Fibroblast of lung (primary cell): ENCODE data around the gene CRYL1. TPM values are rescaled to one million over a fixed set of nuclear protein-coding genes. Genes with fewer than 3 reads are reported as not detected.

ENCODE experiments used
- DNase-seq, 2 donors: peaks; one replicate each; pipeline versions ENCODE4 v3.0.0 to v3.0.0-alpha.2; 2010; ENCODE audit warnings: low read depth in 2 of 2
- H2AFZ ChIP-seq: 2 replicates; pipeline ENCODE4 v1.5.1; 2012; ENCODE audit warnings: low read length, control low read depth, inconsistent platforms
- H3K27ac ChIP-seq: 2 replicates; pipeline ENCODE4 v1.5.1; 2011; ENCODE audit warnings: low read length, control low read depth; ENCODE audit not compliant: insufficient read depth
- H3K27me3 ChIP-seq: 2 replicates; pipeline ENCODE4 v1.5.1; 2011; ENCODE audit warnings: mild to moderate bottlenecking, low read length; ENCODE audit not compliant: control insufficient read depth, insufficient read depth
- H3K36me3 ChIP-seq: 2 replicates; pipeline ENCODE4 v1.5.1; 2011; ENCODE audit warnings: low read length; ENCODE audit not compliant: control insufficient read depth, insufficient read depth
- H3K4me1 ChIP-seq: 2 replicates; pipeline ENCODE4 v1.5.1; 2011; ENCODE audit warnings: low read length; ENCODE audit not compliant: control insufficient read depth, insufficient read depth; ENCODE audit errors: extremely low read depth
- H3K4me2 ChIP-seq: 2 replicates; pipeline ENCODE4 v1.5.1; 2011; ENCODE audit warnings: low read length, control low read depth; ENCODE audit not compliant: insufficient read depth; ENCODE audit errors: extremely low read depth
- H3K4me3 ChIP-seq, 4 experiments: fragments of 200-600 bp in 1 of 4; sonication (generic) in 1 of 4; replicated peaks in 1 of 4; 2 replicates each; pipeline ENCODE4 v1.5.1; 2011 to 2016; ENCODE audit warnings: low read length in 4 of 4, low read depth in 3 of 4, mild to moderate bottlenecking in 3 of 4, control low read depth in 2 of 4, inconsistent platforms in 1 of 4, mixed read lengths in 1 of 4; ENCODE audit not compliant: insufficient read depth in 1 of 4; ENCODE audit errors: control extremely low read depth in 1 of 4
- H3K79me2 ChIP-seq: 2 replicates; pipeline ENCODE4 v1.5.1; 2012; ENCODE audit warnings: mild to moderate bottlenecking, low read length, inconsistent platforms; ENCODE audit not compliant: control insufficient read depth, insufficient read depth
- H3K9ac ChIP-seq: 2 replicates; pipeline ENCODE4 v1.5.1; 2011; ENCODE audit warnings: mild to moderate bottlenecking, low read length, control low read depth; ENCODE audit not compliant: insufficient read depth
- H3K9me3 ChIP-seq: 2 replicates; pipeline ENCODE4 v1.5.1; 2012; ENCODE audit warnings: low read depth, low read length; ENCODE audit not compliant: control insufficient read depth, insufficient read depth
- H4K20me1 ChIP-seq: 2 replicates; pipeline ENCODE4 v1.5.1; 2011; ENCODE audit warnings: low read length; ENCODE audit not compliant: control insufficient read depth, insufficient read depth; ENCODE audit errors: extremely low read depth
- EZH2 ChIP-seq: IDR thresholded peaks from 2 replicates; pipeline ENCODE4 v1.5.1; 2012; ENCODE audit warnings: low read length, control low read depth, mild to moderate bottlenecking; ENCODE audit errors: missing control alignments
- polyA plus RNA-seq, 2 donors: library from polyadenylated mRNA; depleted of rRNA in 1 of 2; stranded (reverse) in 1 of 2; unstranded in 1 of 2; fragments of >200 nt; gene quantifications; 2 replicates each; pipeline ENCODE4 v1.2.1, GENCODE V29; 2011 to 2012; ENCODE audit warnings: missing spikeins in 1 of 2
- total RNA-seq: library from RNA; depleted of rRNA; stranded (reverse); fragments of >200 nt; gene quantifications from 2 replicates; pipeline ENCODE4 v1.2.1, GENCODE V29; 2014
- TF ChIP-seq, protein P1 (sequence below), 2 donors: IDR thresholded peaks in 1 of 2; conservative IDR thresholded peaks in 1 of 2; 1 replicate in 1 of 2; 2 replicates in 1 of 2; pipeline ENCODE4 v1.5.1; 2011 to 2012; ENCODE audit warnings: low read length in 2 of 2, control low read depth in 1 of 2, inconsistent platforms in 1 of 2, low read depth in 1 of 2, mild to moderate bottlenecking in 1 of 2

CRYL1 gene
- total and polyA plus RNA-seq, 2 donors (not counting 1 experiment from before 2014, with no cell fraction given): 18.3 to 20.1 TPM

DNA sequence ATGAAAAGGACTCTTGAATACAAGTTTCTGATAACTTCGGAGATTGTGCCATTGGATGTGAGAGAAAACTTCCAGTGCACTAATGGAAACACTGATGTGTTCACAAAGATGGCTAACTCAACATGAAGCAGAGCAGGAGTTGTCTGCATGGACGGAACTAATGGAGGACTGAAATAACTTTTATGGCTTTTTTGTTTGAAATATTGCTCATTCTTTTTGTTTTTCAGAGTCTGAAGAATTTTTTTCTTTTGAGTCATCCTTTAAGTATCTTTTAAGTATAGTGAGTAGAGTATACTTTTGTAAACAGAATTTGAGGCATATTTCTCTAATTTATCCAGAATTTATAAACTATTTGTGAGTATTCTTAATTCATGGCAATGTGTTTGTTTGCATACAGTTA is 25.7 kb downstream of the CRYL1 start:
- Histone ChIP-seq H2AFZ (no peak overlapping the region), H3K36me3 (no peaks in the 10 kb centered on the region), H3K4me1 (no peaks in the 10 kb centered on the region), H3K4me3 (no peak overlapping the region), H3K27me3 (no peaks in the 10 kb centered on the region), H3K9me3 (no peaks in the 10 kb centered on the region), H3K27ac (no peak overlapping the region), H3K9ac (no peak overlapping the region), H3K4me2 (no peak overlapping the region), H4K20me1 (no peaks in the 10 kb centered on the region), H3K79me2 (no peaks in the 10 kb centered on the region)
- no peak for DNase-seq
- TF ChIP-seq, protein P1, sequence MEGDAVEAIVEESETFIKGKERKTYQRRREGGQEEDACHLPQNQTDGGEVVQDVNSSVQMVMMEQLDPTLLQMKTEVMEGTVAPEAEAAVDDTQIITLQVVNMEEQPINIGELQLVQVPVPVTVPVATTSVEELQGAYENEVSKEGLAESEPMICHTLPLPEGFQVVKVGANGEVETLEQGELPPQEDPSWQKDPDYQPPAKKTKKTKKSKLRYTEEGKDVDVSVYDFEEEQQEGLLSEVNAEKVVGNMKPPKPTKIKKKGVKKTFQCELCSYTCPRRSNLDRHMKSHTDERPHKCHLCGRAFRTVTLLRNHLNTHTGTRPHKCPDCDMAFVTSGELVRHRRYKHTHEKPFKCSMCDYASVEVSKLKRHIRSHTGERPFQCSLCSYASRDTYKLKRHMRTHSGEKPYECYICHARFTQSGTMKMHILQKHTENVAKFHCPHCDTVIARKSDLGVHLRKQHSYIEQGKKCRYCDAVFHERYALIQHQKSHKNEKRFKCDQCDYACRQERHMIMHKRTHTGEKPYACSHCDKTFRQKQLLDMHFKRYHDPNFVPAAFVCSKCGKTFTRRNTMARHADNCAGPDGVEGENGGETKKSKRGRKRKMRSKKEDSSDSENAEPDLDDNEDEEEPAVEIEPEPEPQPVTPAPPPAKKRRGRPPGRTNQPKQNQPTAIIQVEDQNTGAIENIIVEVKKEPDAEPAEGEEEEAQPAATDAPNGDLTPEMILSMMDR (conservative IDR thresholded peaks at IDR 0.05 in 1 of 2, IDR thresholded peaks at IDR 0.05 in 1 of 2; ENCODE audit: low read depth in 1 of 2, low read length in 2 of 2): no peak
- TF ChIP-seq EZH2: no peak

DNA sequence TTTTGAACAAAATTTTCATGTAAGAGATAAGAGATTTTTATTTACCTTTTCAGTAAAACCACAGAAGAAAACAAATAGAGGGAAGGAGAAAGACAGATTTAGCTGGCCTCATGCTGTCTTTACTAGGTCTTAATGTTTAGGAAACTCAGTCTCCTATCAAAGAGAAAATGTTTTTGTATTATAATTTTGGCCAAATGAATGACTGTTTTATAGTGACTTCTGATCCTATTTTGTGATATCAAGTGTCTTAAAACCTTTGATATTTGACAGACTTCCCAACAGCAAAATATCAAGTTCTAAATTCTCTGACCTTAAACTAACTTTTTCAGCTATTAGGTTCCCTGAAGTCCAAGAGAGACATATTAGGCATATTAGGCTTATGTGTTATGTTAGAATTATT is 27.0 kb downstream of the CRYL1 start:
- Histone ChIP-seq H3K27me3 (no peaks in the 10 kb centered on the region), H3K27ac (no peak overlapping the region), H4K20me1 (no peaks in the 10 kb centered on the region), H3K79me2 (no peaks in the 10 kb centered on the region), H2AFZ (no peak overlapping the region), H3K4me2 (no peak overlapping the region), H3K9ac (no peak overlapping the region), H3K9me3 (no peaks in the 10 kb centered on the region), H3K4me3 (no peak overlapping the region), H3K36me3 (no peaks in the 10 kb centered on the region), H3K4me1 (no peaks in the 10 kb centered on the region)
- no peak for DNase-seq
- TF ChIP-seq, protein P1 (conservative IDR thresholded peaks at IDR 0.05 in 1 of 2, IDR thresholded peaks at IDR 0.05 in 1 of 2; ENCODE audit: low read depth in 1 of 2, low read length in 2 of 2): no peak
- no peak for TF ChIP-seq EZH2

DNA sequence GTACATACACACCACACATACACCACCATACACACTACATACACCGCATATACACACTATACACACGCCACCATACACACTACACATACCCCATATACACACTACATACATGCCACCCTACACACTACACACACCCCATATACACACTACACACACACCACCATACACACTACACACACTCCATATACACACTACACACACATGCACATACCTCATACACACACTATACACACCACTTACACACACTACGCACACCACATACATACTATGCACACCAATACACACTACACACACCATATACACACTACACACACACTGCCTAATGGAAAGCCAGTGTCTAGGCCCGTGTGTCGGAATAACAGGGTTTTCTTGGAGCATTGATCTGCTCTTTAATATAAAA is 27.5 kb downstream of the CRYL1 start:
- Histone ChIP-seq H4K20me1 (no peaks in the 10 kb centered on the region), H3K27me3 (no peaks in the 10 kb centered on the region), H3K4me3 (no peak overlapping the region), H3K36me3 (no peaks in the 10 kb centered on the region), H3K9me3 (no peaks in the 10 kb centered on the region), H3K27ac (no peak overlapping the region), H3K9ac (no peak overlapping the region), H3K4me1 (no peaks in the 10 kb centered on the region), H3K4me2 (no peak overlapping the region), H2AFZ (no peak overlapping the region), H3K79me2 (no peaks in the 10 kb centered on the region)
- TF ChIP-seq EZH2: no peak
- TF ChIP-seq, protein P1 (conservative IDR thresholded peaks at IDR 0.05 in 1 of 2, IDR thresholded peaks at IDR 0.05 in 1 of 2; ENCODE audit: low read depth in 1 of 2, low read length in 2 of 2): no peak
- DNase-seq: no peak
